ENCODE data around the gene FCN2. TPM values are rescaled to one million over a fixed set of nuclear protein-coding genes. Genes with fewer than 3 reads are reported as not detected.

Gene FCN2
- total and polyA plus RNA-seq, 2 of the 4 experiments (the other 2 are of a cell fraction), result not detected

- peaks cover 6% of the 10 kb centered on the region; the same call in 1 of the 2 replicates for H3K4me1 ChIP-seq (ENCODE audit: control insufficient read depth, insufficient read depth, low read length)
- ChIA-PET CTCF (no interaction called here), POLR2A (ENCODE audit: unreplicated experiment) (no interaction called here)
- H3K18ac ChIP-seq (ENCODE audit: low read depth, low read length), result no peak overlapping the region
- H3K23ac ChIP-seq (ENCODE audit: low read depth, low read length), result no peak overlapping the region
- no peak for DNase-seq
- peaks cover 5% of the 10 kb centered on the region for H3K9me3 ChIP-seq (ENCODE audit: control insufficient read depth, insufficient read depth, low read length)
- no peak overlapping the region for H3K4me3 ChIP-seq (ENCODE audit: insufficient read depth, low read depth, low read length)
- H3K4ac ChIP-seq (ENCODE audit: low read depth, low read length), result no peak overlapping the region
- intact Hi-C loops (cut with micrococcal nuclease) (no loop called here), in situ Hi-C loops (cut with MboI; ENCODE audit: low sequenced_read_pairs) (no loop called here), dilution Hi-C loops (cut with HindIII; ENCODE audit: low sequenced_read_pairs, unreplicated experiment) (no loop called here)
- no peak overlapping the region; the same call in 1 of the 2 replicates for H3K56ac ChIP-seq (ENCODE audit: extremely low read depth, insufficient read depth, low read length)
- WGBS, 2 experiments (ENCODE audit: extremely low coverage in 2 of 2, insufficient read length in 1 of 2), result 80% methylated on average over 12 of the region's 18 CpGs; no CpG with 5 or more reads in 1 of the 2 experiments
- no peak overlapping the region for H2AFZ ChIP-seq (replicated peaks; ENCODE audit: low read length, poor library complexity)
- peaks cover 3% of the 10 kb centered on the region; the same call in 1 of the 2 replicates for H3K9me1 ChIP-seq (ENCODE audit: insufficient read depth, low read length)
- H2AK9ac ChIP-seq (replicated peaks; ENCODE audit: low read depth, low read length, poor library complexity), result no peak overlapping the region
- H3K14ac ChIP-seq (replicated peaks; ENCODE audit: low read depth, low read length), result no peak overlapping the region
- TF ChIP-seq CTCF (conservative IDR thresholded peaks at IDR 0.05; ENCODE audit: low read depth, low read length) (no peak), RFX5 (IDR thresholded peaks at IDR 0.05; ENCODE audit: low read depth, low read length) (no peak), MXI1 (IDR thresholded peaks at IDR 0.05; ENCODE audit: borderline replicate concordance, low read depth, low read length) (no peak), NFE2L2 (IDR thresholded peaks at IDR 0.05; ENCODE audit: low read depth, low read length) (no peak), POLR2A (IDR thresholded peaks at IDR 0.05; ENCODE audit: low read depth, low read length) (no peak), MAZ (IDR thresholded peaks at IDR 0.05; ENCODE audit: borderline replicate concordance, low read depth, low read length) (no peak), SMC3 (IDR thresholded peaks at IDR 0.05; ENCODE audit: low read depth, low read length) (no peak), MAFK (IDR thresholded peaks at IDR 0.05; ENCODE audit: low read depth, low read length) (no peak), USF2 (IDR thresholded peaks at IDR 0.05; ENCODE audit: low read depth, low read length) (no peak), RCOR1 (IDR thresholded peaks at IDR 0.05; ENCODE audit: insufficient replicate concordance, low read length) (no peak), CEBPB (IDR thresholded peaks at IDR 0.05; ENCODE audit: low read depth, low read length) (no peak)
- no peak overlapping the region for H4K5ac ChIP-seq (ENCODE audit: low read depth, low read length)
- peaks cover 2% of the 10 kb centered on the region; the same call in 1 of the 2 replicates for H3K27me3 ChIP-seq (ENCODE audit: control insufficient read depth, insufficient read depth, low read length)
- no TSS peak for BruUV-seq (replicated peaks)
- no peaks in the 10 kb centered on the region for H3K79me1 ChIP-seq (ENCODE audit: low read depth in 1 of 2, low read length in 2 of 2)
- H4K91ac ChIP-seq (ENCODE audit: insufficient read depth, low read depth, low read length), result no peak overlapping the region
- no peak overlapping the region for H4K8ac ChIP-seq (ENCODE audit: low read depth in 2 of 2, low read length in 2 of 2)
- H3K27ac ChIP-seq (ENCODE audit: insufficient read depth, low read length), result no peak overlapping the region
- no peaks in the 10 kb centered on the region for H3K36me3 ChIP-seq (ENCODE audit: control insufficient read depth, insufficient read depth, low read length)
- no peak overlapping the region for H2BK20ac ChIP-seq (ENCODE audit: low read depth, low read length)
- no peaks in the 10 kb centered on the region; the same call in 1 of the 2 replicates for H4K20me1 ChIP-seq (ENCODE audit: insufficient read depth, low read length)
- no peak overlapping the region for H3K4me2 ChIP-seq (ENCODE audit: low read depth, low read length)
- no peak for ATAC-seq (ENCODE audit: low read depth)
- no peak overlapping the region for H2AK5ac ChIP-seq (ENCODE audit: low read depth, low read length)
- H3K9ac ChIP-seq (ENCODE audit: low read depth, low read length), result no peak overlapping the region
- H2BK120ac ChIP-seq (ENCODE audit: low read depth, low read length), result no peak overlapping the region
- no peak overlapping the region for H2BK15ac ChIP-seq (ENCODE audit: low read depth, low read length)
- no peak overlapping the region for H2BK5ac ChIP-seq (ENCODE audit: low read depth, low read length, poor library complexity, severe bottlenecking)
Measured at GRCh38 chr9:134855231-134855899, 25.2 kb upstream of the FCN2 start.

Data from IMR-90 (cell line).